GM12865 (cell line): ENCODE data around the gene CSNK1A1.
"Not testable (repeated sequence)": the region's sequence is repeated elsewhere in the genome, so short reads cannot be mapped to it uniquely, and the experiment has no call there.

Experiments used
- DNase-seq: peaks from one replicate; pipeline ENCODE4 v3.0.0; 2010; ENCODE audit warnings: low read depth
- H3K4me3 ChIP-seq: 2 replicates; pipeline ENCODE4 v1.5.1; 2011; ENCODE audit warnings: mild to moderate bottlenecking, low read depth, low read length, control low read depth
- TF ChIP-seq, protein P1 (sequence below): IDR thresholded peaks from 2 replicates; pipeline ENCODE4 v1.5.1; 2011; ENCODE audit warnings: low read length, control low read depth, low read depth, inconsistent platforms; ENCODE audit not compliant: insufficient read depth; ENCODE audit errors: missing control alignments

Gene CSNK1A1

DNA sequence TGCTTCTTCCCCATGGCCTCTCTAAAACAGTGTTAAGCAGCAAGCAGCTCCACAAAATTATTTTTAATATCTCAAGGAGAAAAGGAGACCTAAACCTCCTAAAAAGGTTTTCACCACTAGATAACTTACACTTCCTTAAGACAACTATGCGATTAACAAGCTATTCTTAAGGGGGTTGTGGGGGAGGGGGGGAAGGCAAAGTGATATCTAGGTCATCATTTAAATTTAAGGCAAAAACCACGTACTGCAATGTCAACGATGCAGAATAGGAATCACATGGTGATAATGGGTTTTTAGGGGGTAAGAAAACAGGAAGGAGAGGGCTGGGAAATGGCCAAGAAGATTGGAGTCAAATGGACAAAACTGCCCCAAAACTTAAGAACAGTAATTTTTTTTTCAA lies 32.6 kb downstream of the CSNK1A1 start:
- no peak overlapping the region for H3K4me3 ChIP-seq
- no peak for DNase-seq
- TF ChIP-seq, protein P1, sequence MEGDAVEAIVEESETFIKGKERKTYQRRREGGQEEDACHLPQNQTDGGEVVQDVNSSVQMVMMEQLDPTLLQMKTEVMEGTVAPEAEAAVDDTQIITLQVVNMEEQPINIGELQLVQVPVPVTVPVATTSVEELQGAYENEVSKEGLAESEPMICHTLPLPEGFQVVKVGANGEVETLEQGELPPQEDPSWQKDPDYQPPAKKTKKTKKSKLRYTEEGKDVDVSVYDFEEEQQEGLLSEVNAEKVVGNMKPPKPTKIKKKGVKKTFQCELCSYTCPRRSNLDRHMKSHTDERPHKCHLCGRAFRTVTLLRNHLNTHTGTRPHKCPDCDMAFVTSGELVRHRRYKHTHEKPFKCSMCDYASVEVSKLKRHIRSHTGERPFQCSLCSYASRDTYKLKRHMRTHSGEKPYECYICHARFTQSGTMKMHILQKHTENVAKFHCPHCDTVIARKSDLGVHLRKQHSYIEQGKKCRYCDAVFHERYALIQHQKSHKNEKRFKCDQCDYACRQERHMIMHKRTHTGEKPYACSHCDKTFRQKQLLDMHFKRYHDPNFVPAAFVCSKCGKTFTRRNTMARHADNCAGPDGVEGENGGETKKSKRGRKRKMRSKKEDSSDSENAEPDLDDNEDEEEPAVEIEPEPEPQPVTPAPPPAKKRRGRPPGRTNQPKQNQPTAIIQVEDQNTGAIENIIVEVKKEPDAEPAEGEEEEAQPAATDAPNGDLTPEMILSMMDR: no peak

DNA sequence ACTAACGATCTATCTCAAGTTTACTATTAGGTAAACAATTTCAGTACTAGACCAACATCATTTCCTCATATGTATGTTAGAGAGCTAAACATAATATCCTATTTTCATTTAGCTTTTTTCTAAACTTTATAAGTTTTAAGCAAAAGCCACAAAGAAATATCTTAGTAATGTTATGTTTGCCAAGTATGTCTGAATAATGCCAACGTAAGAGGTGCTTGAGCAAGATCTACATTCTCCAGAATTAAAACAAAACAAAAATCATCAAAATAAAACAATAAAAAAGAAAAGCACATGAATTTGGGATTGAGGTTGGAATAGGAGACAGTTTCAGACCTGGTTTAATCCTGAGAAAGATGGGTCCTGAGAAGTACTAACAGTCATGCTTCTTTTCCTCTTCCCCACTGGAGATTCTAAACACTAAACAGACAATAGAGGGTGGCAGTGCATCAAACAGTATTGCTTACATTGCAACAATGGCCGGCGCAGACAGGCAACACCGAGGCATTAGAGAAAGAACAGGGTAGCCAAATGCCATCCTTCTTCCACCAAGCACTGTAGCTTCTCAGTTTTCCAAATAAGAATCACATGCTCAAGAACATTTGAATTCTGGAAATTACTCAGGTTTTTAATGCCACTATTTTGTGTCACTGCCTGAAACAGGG lies 33.6 kb downstream of the CSNK1A1 start:
- no peak for DNase-seq
- TF ChIP-seq, protein P1: no peak
- H3K4me3 ChIP-seq: no peak overlapping the region

GRCh38 chr5:149514512-149514911 lies 36.7 kb downstream of the CSNK1A1 start:
- TF ChIP-seq, protein P1: no peak
- H3K4me3 ChIP-seq: no peak overlapping the region
- DNase-seq: no peak

GRCh38 chr5:149513372-149513947 lies 37.8 kb downstream of the CSNK1A1 start:
- not testable (repeated sequence) for DNase-seq, H3K4me3 ChIP-seq

DNA sequence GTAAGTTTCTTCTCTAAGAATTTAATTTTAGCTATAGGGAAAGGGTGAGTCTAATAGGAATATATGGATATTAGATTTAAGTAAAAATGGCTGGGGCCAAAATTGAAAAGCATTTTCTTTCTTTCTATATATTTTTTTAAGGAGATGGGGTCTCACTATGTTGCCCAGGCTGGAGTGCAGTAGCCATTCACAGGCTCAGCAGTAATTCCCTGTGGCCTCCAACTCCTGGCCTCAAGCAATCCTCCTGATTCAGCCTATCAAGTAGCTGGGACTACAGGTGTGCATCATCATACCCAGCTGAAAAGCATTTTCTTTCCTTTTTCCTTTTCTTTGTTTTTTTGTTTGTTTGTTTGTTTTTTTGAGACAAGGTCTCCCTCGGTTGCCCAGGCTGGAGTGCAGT lies 41.1 kb downstream of the CSNK1A1 start:
- no peak for DNase-seq
- TF ChIP-seq, protein P1: no peak

DNA sequence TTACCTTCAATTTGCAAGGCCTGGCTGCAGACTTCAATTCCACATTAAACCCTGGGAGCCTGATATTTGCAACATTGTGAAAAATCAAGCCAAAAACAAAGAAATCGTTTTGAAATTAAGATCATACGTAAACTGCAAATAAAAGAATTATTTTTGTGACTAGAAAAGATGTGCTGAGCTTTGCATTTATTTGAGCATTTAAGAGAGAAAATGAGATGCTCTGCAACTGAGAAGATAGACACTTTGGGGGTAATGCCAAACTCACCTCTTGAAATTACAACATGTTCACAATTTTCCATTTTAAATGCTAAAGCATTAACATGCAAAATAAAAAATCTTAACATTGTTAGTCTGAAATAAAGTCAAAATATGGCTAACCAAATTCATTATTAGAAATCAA lies 46.6 kb downstream of the CSNK1A1 start:
- H3K4me3 ChIP-seq: no peak overlapping the region
- no peak for DNase-seq
- TF ChIP-seq, protein P1: no peak

More for the DNA sequence above, 41.1 kb downstream of the CSNK1A1 start:
- H3K4me3 ChIP-seq: no peak overlapping the region

- H3K4me3 ChIP-seq: no peak overlapping the region
- DNase-seq: no peak
- TF ChIP-seq, protein P1: no peak
Observed at GRCh38 chr5:149503006-149503405, 48.2 kb downstream of the CSNK1A1 start.
